GM10248 (cell line): ENCODE data around the gene CLN3.
A peak's percentile ranks its signal among the peaks of the same experiment; 100 is the strongest.

Source experiments
- CTCF ChIA-PET: fragments of 300-600 bp; sonication (Branson Sonifier 250); formaldehyde crosslinking; extraction: SDS; loops from one replicate; lab custom pipeline; 2021; ENCODE audit warnings: antibody characterized with exemption; lab: Yijun Ruan, JAX
- POLR2A ChIA-PET: fragments of 350-650 bp; sonication (Branson Sonifier 250); formaldehyde crosslinking; extraction: SDS; loops from one replicate; lab custom pipeline; 2020; ENCODE audit warnings: antibody characterized with exemption; lab: Yijun Ruan, JAX
- DNase-seq: peaks from one replicate; pipeline ENCODE4 v3.0.0; 2012; ENCODE audit errors: extremely low spot score
- CTCF ChIP-seq: IDR thresholded peaks from 2 replicates; pipeline ENCODE4 v1.5.1; 2012; ENCODE audit warnings: mild to moderate bottlenecking, low read depth; ENCODE audit errors: extremely low read depth, missing control alignments, control extremely low read depth

Gene CLN3

GRCh38 chr16:28497861-28498599 is 6.2 kb upstream of the CLN3 start:
- CTCF ChIA-PET: no interaction called here

GRCh38 chr16:28497386-28497785 is 5.5 kb upstream of the CLN3 start:
- TF ChIP-seq CTCF: no peak
- ChIA-PET CTCF (no interaction called here), POLR2A (no interaction called here)
- no peak for DNase-seq

More at GRCh38 chr16:28497861-28498599, 6.2 kb upstream of the CLN3 start:
- TF ChIP-seq CTCF: no peak
- peak; percentile 10 for DNase-seq
- POLR2A ChIA-PET: no interaction called here

GRCh38 chr16:28496844-28497243 is 5.0 kb upstream of the CLN3 start:
- TF ChIP-seq CTCF: no peak
- CTCF ChIA-PET: no interaction called here
- no peak for DNase-seq
- POLR2A ChIA-PET: no interaction called here

- ChIA-PET POLR2A (no interaction called here), CTCF (no interaction called here)
- TF ChIP-seq CTCF: no peak
- DNase-seq: no peak
These were observed 4.2 kb upstream of the CLN3 start for GRCh38 chr16:28495795-28496749.

- CTCF ChIA-PET: no interaction called here
- POLR2A ChIA-PET: no interaction called here
- DNase-seq: no peak
- TF ChIP-seq CTCF: no peak
These were observed 3.4 kb upstream of the CLN3 start for GRCh38 chr16:28495098-28495793.
